Glutamatergic neuron (in vitro differentiated cells): ENCODE measurements around the gene SMC1B. TPM values are rescaled to one million over a fixed set of nuclear protein-coding genes. Genes with fewer than 3 reads are reported as not detected.

ENCODE experiments used
- DNase-seq: peaks from one replicate; pipeline ENCODE4 v3.0.0; 2022
- H3K27ac Mint-ChIP-seq: one replicate; pipeline ENCODE4 v1.8.0; 2020; ENCODE audit warnings: mild to moderate bottlenecking, mixed read lengths, inconsistent platforms; ENCODE audit not compliant: unreplicated experiment
- H3K27me3 Mint-ChIP-seq: one replicate; pipeline ENCODE4 v1.8.0; 2020; ENCODE audit warnings: mild to moderate bottlenecking, moderate library complexity, mixed read lengths, inconsistent platforms; ENCODE audit not compliant: unreplicated experiment
- H3K36me3 Mint-ChIP-seq: one replicate; pipeline ENCODE4 v1.8.0; 2020; ENCODE audit warnings: mild to moderate bottlenecking, mixed read lengths, inconsistent platforms; ENCODE audit not compliant: unreplicated experiment
- H3K4me1 Mint-ChIP-seq: one replicate; pipeline ENCODE4 v1.8.0; 2020; ENCODE audit warnings: mild to moderate bottlenecking, low read depth, mixed read lengths, inconsistent platforms; ENCODE audit not compliant: unreplicated experiment
- H3K4me3 Mint-ChIP-seq: one replicate; pipeline ENCODE4 v1.8.0; 2020; ENCODE audit warnings: mild to moderate bottlenecking, mixed read lengths, inconsistent platforms; ENCODE audit not compliant: unreplicated experiment
- H3K9me3 Mint-ChIP-seq: one replicate; pipeline ENCODE4 v1.8.0; 2020; ENCODE audit warnings: mild to moderate bottlenecking, moderate library complexity, mixed read lengths, inconsistent platforms; ENCODE audit not compliant: unreplicated experiment
- total RNA-seq: library from RNA; stranded (reverse); fragmentation: NEBNext Ultra II Directional; extraction: Animal tissue kit (Norgen Biotek cat#: 25700); gene quantifications from one replicate; pipeline ENCODE4 v1.2.1, GENCODE V29; 2021; ENCODE audit not compliant: unreplicated experiment
- TF ChIP-seq, protein P1 (sequence below): fragments of 200-600 bp; sonication (generic); IDR thresholded peaks from one replicate; pipeline ENCODE4 v1.5.0; 2021; ENCODE audit not compliant: partially characterized antibody, unreplicated experiment

The SMC1B gene
- total RNA-seq, 1 donor from 2014 or later, result not detected

DNA sequence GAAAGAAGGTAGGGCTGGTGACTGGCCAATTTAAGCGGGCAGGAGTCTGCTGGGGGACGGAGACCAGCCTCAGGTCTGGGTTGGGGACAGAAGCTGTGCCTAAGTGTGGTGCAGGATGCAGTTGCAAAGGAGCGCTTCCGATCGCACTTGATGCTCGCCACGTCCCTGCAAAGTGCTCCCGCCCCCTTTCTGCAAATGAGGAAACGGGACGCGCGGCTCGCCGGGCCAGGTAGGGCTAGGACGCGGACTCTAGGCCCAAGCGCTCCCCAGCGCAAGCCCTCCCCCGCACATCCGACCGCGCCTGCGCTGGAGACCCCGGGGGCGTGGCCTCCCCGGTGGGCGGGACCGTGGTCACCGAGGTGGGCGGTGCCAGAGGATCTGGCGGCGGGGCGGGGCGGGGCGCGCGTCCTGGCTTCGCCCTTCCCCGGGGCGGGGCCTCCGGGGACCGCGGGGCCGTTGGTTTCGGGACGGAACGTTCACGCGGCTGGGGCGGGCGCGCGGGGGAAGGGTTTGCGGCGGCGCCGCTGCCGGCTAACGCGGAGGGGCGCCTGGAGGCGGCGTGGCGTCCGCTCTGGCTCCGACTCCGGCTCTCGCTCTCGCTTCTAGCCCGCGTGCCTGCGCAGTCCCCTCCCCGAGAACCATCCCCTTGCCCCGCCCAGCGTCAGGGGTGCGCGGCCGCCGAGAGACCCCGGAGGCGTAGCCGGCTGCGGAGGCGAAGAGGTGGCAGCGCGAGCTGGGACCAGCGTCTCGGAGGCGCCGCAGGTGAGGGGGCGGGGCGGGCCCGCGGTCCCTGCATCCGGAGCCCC is 103.8 kb downstream of the SMC1B start, which contains the start of gene FAM118A:
Gene FAM118A, plus strand, starts transcription at position 513 of the 806 bp plus-strand sequence. CDS start 12,446 bp downstream, outside the sequence.
- TF ChIP-seq, protein P1, sequence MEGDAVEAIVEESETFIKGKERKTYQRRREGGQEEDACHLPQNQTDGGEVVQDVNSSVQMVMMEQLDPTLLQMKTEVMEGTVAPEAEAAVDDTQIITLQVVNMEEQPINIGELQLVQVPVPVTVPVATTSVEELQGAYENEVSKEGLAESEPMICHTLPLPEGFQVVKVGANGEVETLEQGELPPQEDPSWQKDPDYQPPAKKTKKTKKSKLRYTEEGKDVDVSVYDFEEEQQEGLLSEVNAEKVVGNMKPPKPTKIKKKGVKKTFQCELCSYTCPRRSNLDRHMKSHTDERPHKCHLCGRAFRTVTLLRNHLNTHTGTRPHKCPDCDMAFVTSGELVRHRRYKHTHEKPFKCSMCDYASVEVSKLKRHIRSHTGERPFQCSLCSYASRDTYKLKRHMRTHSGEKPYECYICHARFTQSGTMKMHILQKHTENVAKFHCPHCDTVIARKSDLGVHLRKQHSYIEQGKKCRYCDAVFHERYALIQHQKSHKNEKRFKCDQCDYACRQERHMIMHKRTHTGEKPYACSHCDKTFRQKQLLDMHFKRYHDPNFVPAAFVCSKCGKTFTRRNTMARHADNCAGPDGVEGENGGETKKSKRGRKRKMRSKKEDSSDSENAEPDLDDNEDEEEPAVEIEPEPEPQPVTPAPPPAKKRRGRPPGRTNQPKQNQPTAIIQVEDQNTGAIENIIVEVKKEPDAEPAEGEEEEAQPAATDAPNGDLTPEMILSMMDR, result no peak
- Mint-ChIP-seq H3K27ac (peak within 1 kb of the TSS; percentile 54), H3K27me3 (peaks cover 3% of the 10 kb centered on the region), H3K4me1 (peaks cover 7% of the 10 kb centered on the region), H3K9me3 (peaks cover 10% of the 10 kb centered on the region), H3K36me3 (no peaks in the 10 kb centered on the region), H3K4me3 (peak within 1 kb of the TSS; percentile 84)
- peak; percentile 95 for DNase-seq

DNA sequence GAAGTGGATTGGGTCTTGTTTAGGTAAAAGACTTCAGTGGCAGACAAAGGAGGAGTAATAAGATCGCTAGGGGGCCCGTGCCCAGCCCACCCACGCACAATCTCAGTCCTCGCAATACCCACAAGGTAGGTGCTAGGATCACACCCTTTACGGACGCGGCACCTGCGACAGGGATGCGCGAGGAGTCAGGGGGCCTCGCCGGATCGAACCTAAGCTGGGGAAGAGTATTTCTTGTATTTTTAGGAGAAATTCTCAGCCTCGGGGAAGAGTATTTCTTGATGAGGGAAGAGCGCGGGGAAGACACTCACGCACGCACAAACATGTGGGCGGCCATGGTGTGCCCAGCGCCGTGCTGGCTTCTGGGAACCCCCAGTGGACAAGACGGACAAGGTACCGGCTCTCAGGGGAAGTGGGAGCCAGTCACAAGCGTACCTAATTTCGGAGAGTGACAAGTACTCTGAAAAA is 104.4 kb downstream of the SMC1B start:
- peaks cover 7% of the 10 kb centered on the region for H3K4me1 Mint-ChIP-seq
- H3K27ac Mint-ChIP-seq, result peak overlapping the region; percentile 54
- no peak for DNase-seq
- H3K4me3 Mint-ChIP-seq, result peak overlapping the region; percentile 67
- TF ChIP-seq, protein P1, result no peak
- peaks cover 3% of the 10 kb centered on the region for H3K27me3 Mint-ChIP-seq
- H3K9me3 Mint-ChIP-seq, result peaks cover 10% of the 10 kb centered on the region
- no peaks in the 10 kb centered on the region for H3K36me3 Mint-ChIP-seq

DNA sequence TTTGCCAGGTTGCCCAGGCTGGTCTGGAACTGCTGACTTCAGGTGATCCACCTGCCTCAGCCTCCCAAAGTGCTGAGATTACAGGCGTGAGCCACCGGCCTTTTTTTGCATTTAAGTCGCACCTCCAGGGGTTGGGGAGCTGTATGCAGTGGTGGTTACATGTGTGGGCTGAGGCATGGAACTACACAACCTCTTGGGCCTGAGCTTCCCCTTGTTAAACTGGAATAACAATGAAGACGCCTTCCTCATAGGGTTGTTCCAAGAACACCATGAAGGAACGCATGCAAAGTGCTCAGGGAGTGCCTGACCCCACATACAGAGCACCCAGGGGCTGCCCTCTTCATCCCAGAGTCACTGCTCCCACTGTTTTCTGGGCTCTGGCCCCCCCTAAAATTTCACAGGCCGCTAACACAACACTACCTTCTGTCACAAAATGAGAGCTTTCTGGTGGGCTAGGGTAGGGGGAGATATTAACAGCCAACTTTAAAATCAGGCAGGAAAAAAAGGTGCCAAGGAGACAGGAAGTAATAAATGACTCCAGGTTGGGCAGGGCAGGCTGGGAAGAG is 104.9 kb downstream of the SMC1B start:
- H3K27me3 Mint-ChIP-seq, result peaks cover 3% of the 10 kb centered on the region
- H3K9me3 Mint-ChIP-seq, result peaks cover 10% of the 10 kb centered on the region
- DNase-seq, result no peak
- H3K27ac Mint-ChIP-seq, result peak overlapping the region; percentile 54
- TF ChIP-seq, protein P1, result no peak
- peak overlapping the region; percentile 67 for H3K4me3 Mint-ChIP-seq
- H3K36me3 Mint-ChIP-seq, result no peaks in the 10 kb centered on the region
- H3K4me1 Mint-ChIP-seq, result peaks cover 7% of the 10 kb centered on the region

DNA sequence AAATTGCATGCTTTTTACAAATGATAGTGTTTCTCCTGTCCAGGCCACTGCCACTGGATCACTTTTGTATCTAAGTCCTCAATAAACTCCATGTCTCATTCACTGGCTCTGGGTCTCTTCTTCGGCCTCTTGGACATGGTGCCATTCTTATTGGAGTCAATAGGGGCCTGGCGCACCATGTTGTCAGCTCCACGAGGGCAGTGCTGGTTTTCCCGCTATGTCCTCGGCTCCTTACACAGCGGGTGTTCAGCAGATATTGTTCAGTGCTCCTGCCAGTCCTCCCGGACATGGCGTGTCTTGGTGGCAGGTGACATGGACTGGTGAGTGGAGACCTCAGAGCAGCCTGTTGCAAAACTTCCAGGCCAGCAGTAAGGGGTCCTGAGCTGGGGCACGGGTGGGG is 107.3 kb downstream of the SMC1B start:
- TF ChIP-seq, protein P1, result no peak
- Mint-ChIP-seq H3K36me3 (no peaks in the 10 kb centered on the region), H3K9me3 (peaks cover 9% of the 10 kb centered on the region), H3K4me3 (no peak overlapping the region), H3K27me3 (peaks cover 3% of the 10 kb centered on the region), H3K27ac (no peak overlapping the region), H3K4me1 (peaks cover 7% of the 10 kb centered on the region)
- DNase-seq, result no peak
